Small intestine (tissue), 7 donors: ENCODE data around the gene TRIM46. TPM values are rescaled to one million over a fixed set of nuclear protein-coding genes. Genes with fewer than 3 reads are reported as not detected.
A peak's percentile ranks its signal among the peaks of the same experiment; 100 is the strongest.

Experiments used
- DNase-seq, 2 donors: peaks; one replicate each; pipeline versions ENCODE4 v3.0.0 to v3.0.0-alpha.2; 2013
- FAIRE-seq: peaks from 2 replicates; lab custom pipeline; 2012; peaks lifted over from hg19 to GRCh38; lab: Jason Lieb, UNC
- H3K27ac ChIP-seq, 3 donors: one replicate each; pipeline ENCODE4 v1.5.1; 2013; ENCODE audit warnings: low read length in 2 of 3, mild to moderate bottlenecking in 2 of 3, control low read depth in 1 of 3, inconsistent platforms in 1 of 3, low read depth in 1 of 3, moderate library complexity in 1 of 3
- H3K27me3 ChIP-seq, 3 donors: one replicate each; pipeline ENCODE4 v1.6.1; 2013; ENCODE audit warnings: low read length in 3 of 3, inconsistent platforms in 1 of 3; ENCODE audit not compliant: control insufficient read depth in 3 of 3, insufficient read depth in 3 of 3
- H3K36me3 ChIP-seq, 3 donors: one replicate each; pipeline ENCODE4 v1.6.1; 2013; ENCODE audit warnings: low read length in 3 of 3, inconsistent platforms in 1 of 3, low read depth in 1 of 3, mild to moderate bottlenecking in 1 of 3, moderate library complexity in 1 of 3; ENCODE audit not compliant: control insufficient read depth in 3 of 3, insufficient read depth in 2 of 3
- H3K4me1 ChIP-seq, 3 donors: one replicate each; pipeline ENCODE4 v1.6.1; 2013; ENCODE audit warnings: low read length in 2 of 3, inconsistent platforms in 1 of 3, low read depth in 1 of 3, mild to moderate bottlenecking in 1 of 3, moderate library complexity in 1 of 3; ENCODE audit not compliant: control insufficient read depth in 3 of 3, insufficient read depth in 2 of 3
- H3K4me3 ChIP-seq, 3 donors: one replicate each; pipeline ENCODE4 v1.5.1; 2013; ENCODE audit warnings: low read length in 3 of 3, control low read depth in 1 of 3, inconsistent platforms in 1 of 3, low read depth in 1 of 3, mild to moderate bottlenecking in 1 of 3, moderate library complexity in 1 of 3
- H3K9me3 ChIP-seq, 2 donors: one replicate each; pipeline ENCODE4 v1.6.1; 2013; ENCODE audit warnings: low read depth in 1 of 2, low read length in 1 of 2; ENCODE audit not compliant: control insufficient read depth in 2 of 2, insufficient read depth in 1 of 2
- WGBS, 3 donors: extraction: QIAGEN DNeasy Blood & Tissue Kit; methylation state at CpG; one replicate each; pipeline ENCODE4 v1.1.7; 2013; 5-methylcytosine and 5-hydroxymethylcytosine counted together
- polyA plus RNA-seq, 4 donors: library from polyadenylated mRNA; stranded (reverse) in 3 of 4; unstranded in 1 of 4; fragments of 200-250 nt in 3 of 4; fragments of 120-200 nt in 1 of 4; gene quantifications; one replicate each; pipeline versions ENCODE4 v1.2.1 to v1.2.3, GENCODE V29; 2013
- donor health status: healthy with polysubstance abuse.
- donor health status: control.
- donor health status: control.
- donor health status: Bipolar disorder and iron deficiency.
- donor health status: healthy.

Gene TRIM46
- polyA plus RNA-seq, 4 donors: 0.27 to 0.64 (median 0.57) TPM; not detected in 1

DNA sequence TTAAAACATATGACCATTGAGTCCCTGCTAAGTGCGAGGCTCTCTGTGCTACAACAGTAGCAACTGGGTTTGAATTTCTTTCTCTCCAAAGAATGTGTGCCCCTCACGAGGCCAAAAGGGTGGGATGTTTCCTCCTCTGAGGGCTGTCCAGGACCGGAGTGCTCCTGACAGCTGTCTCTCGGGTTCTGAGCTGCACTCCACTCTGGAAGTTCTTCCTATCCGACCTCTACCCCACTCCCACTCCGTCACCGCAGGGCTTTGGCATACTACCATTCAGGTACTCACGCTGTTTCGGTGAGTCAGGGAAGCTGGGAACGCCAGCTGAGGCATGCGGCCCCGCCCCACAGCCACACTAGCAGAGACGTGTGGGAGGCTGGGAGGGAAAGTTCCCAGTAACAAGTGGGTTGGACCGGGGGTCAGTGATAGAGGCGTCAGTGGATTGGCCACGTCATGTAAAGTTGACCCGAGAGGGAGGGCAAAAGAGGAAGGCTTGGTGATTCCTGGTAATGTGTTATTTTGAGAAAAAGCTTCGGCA, 38.7 kb upstream of the TRIM46 start:
- H3K4me3 ChIP-seq: peak overlapping the region; percentile 61 to 79 (median 67)
- H3K27ac ChIP-seq: peak overlapping the region; percentile 96 to 99 (median 98)
- peaks cover 4 to 55% (median 7%) of the 10 kb centered on the region in 3 donors for H3K4me1 ChIP-seq
- WGBS, 3 donors: 5 to 16% (median 10%) methylated on average over 18 of the region's 18 CpGs
- no peaks in the 10 kb centered on the region for H3K27me3 ChIP-seq
- FAIRE-seq (no peak), DNase-seq (peak; percentile 95 to 98)
- no peaks in the 10 kb centered on the region for H3K9me3 ChIP-seq
- peaks cover 0 to 67% (median 6%) of the 10 kb centered on the region in 3 donors for H3K36me3 ChIP-seq

DNA sequence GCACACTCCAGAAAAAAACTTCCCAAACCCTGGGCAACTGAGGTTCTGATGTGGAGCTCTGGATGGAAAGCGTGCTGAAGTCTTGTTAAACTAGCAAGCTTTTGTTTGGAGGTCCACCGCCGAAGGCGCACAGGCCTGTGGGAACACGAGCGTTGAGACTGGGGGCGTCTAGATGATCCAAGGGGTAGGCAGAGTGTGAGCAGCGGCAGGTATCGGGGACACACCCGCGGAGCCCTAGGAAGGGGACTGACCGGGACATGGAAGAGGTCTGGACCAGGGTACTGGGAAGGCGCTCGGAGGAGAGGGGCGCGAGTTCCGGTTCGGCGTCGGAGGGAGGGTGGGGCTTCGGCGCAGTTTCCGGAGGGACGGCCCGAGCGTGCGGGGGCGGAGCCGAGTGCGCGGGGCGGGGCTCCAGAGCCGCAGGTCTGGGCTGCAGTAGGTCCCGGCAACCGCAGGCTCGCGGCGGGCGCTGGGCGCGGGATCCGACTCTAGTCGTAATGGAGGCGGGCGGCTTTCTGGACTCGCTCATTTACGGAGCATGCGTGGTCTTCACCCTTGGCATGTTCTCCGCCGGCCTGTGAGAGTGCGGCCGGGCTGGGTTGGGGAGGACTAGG, 38.1 kb upstream of the TRIM46 start, which contains the start of gene SLC50A1:
TSS of gene SLC50A1 (plus strand) at position 438 of the 614 bp plus-strand sequence. CDS start at position 498, 60 bp downstream.
- no peaks in the 10 kb centered on the region for H3K27me3 ChIP-seq
- WGBS, 3 donors: 0 to 1% (median 1%) methylated on average over 42 to 52 of the region's 52 CpGs
- H3K4me3 ChIP-seq: peak within 1 kb of the TSS; percentile 61 to 79 (median 67)
- DNase-seq (peak; percentile 90 to 97), FAIRE-seq (no peak)
- H3K36me3 ChIP-seq: peaks cover 0 to 63% (median 6%) of the 10 kb centered on the region in 3 donors
- H3K9me3 ChIP-seq: no peaks in the 10 kb centered on the region
- peaks cover 4 to 53% (median 7%) of the 10 kb centered on the region in 3 donors for H3K4me1 ChIP-seq
- H3K27ac ChIP-seq: peak within 1 kb of the TSS; percentile 96 to 99 (median 98)

DNA sequence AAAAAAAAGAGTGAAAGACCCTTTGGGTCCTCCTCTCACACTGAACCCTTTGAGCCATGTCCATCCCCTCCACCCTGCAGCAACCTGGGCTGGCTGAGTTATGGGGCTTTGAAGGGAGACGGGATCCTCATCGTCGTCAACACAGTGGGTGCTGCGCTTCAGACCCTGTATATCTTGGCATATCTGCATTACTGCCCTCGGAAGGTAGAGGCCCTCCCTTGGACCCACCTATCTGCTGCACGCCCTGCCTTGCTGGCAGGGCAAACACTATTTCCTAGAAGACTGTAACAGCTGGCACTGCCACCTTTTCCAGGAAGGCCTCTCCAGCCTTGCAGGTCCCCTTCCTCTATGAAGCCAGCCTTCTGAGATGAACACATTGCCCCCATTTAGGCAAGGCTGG, 36.9 kb upstream of the TRIM46 start:
- DNase-seq (peak; percentile 42 to 65), FAIRE-seq (no peak)
- 15 to 23% (median 21%) methylated on average over 6 of the region's 6 CpGs for WGBS, 3 donors
- H3K4me3 ChIP-seq: peak overlapping the region; percentile 32 to 67 (median 61)
- peaks cover 0 to 55% (median 3%) of the 10 kb centered on the region in 3 donors for H3K36me3 ChIP-seq
- H3K27ac ChIP-seq: peak overlapping the region; percentile 81 to 99 (median 88)
- H3K4me1 ChIP-seq: peaks cover 4 to 45% (median 7%) of the 10 kb centered on the region in 3 donors
- H3K9me3 ChIP-seq: no peaks in the 10 kb centered on the region
- H3K27me3 ChIP-seq: no peaks in the 10 kb centered on the region

DNA sequence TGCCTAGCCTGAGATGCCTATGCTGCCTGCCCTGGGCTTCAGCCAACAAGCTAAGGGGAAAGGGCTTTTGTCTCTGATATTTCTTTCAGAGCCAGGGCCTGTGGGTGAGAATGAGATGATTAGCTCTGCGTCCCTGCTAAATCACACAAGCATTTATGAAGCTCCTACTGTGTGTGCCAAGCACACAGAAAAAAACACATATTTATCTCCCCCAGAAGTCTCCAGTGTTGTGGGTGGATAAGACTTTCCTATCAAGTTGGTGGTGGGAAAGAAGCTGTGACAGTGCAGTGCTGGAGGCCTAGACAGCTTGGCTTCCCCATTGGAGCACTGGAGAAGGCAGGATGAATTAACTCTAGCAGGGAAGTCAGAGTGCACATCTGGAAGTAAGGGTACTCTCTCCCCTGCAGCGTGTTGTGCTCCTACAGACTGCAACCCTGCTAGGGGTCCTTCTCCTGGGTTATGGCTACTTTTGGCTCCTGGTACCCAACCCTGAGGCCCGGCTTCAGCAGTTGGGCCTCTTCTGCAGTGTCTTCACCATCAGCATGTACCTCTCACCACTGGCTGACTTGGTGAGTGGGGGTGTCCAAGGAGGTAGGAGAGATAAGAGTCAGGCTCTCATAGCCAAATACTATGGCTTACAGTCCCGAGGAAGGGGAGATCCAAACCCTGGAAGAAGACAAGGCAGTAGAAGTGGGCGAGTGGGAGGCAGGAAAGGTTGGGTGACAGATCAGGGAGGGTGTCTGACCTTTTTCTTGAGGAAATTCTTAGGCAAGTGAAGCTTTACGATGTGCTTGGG, 36.3 kb upstream of the TRIM46 start:
- no peaks in the 10 kb centered on the region for H3K9me3 ChIP-seq
- no peak for FAIRE-seq
- peaks cover 4 to 42% (median 7%) of the 10 kb centered on the region in 3 donors for H3K4me1 ChIP-seq
- peak overlapping the region; percentile 81 to 99 (median 88) for H3K27ac ChIP-seq
- peak in 1 of 2 donors; percentile 4 for DNase-seq
- H3K36me3 ChIP-seq: peaks cover 0 to 49% (median 3%) of the 10 kb centered on the region in 3 donors
- no peaks in the 10 kb centered on the region for H3K27me3 ChIP-seq
- 76 to 86% (median 85%) methylated on average over 6 of the region's 6 CpGs for WGBS, 3 donors
- peak overlapping the region in 2 of 3 donors; percentile 61 to 67 for H3K4me3 ChIP-seq

DNA sequence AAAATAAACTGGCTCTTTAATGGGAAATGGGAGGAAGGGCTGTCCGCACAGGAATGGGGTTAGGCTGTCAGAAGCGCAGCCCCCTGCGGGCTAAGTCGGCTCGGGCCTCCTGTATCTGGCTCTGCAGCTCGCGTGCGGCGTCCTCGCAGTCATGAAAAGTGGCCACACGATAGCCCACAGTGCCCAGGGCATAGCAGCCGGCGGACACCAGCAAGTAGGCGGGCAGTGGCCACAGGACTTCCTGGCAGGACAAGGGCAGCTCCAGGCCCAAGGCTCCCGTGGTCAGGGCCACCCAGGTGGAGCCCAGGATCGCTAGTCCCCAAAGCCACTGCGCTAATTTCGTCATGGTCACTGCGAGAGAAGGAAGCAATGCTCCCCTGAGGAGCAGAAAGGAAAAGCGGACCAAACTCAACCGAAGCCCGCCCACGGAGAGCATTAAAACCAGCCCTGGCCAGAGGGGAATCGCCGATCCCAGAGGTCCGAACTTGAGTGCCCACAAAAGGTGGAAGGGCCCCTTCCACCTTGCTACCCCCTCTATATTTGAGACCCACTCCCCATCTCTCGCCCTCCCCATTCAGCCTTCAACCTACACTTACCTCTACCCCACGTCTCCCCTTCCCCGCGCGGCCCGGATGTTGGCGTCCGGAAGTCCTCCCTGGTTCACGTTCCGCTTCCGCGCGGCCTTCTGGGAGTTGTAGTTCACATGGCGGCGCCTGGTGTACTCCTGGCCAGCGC, 33.6 kb upstream of the TRIM46 start, which contains the start of gene DPM3:
TSS of gene DPM3 (minus strand) at position 637 of the 735 bp plus-strand sequence. CDS start at position 346, 291 bp downstream.
- DNase-seq: peak; percentile 87 to 94
- Histone ChIP-seq H3K4me1 (peaks cover 4 to 21% (median 7%) of the 10 kb centered on the region in 3 donors), H3K27ac (peak within 1 kb of the TSS; percentile 83 to 96 (median 90)), H3K4me3 (peak within 1 kb of the TSS; percentile 52 to 79 (median 73)), H3K27me3 (no peaks in the 10 kb centered on the region), H3K9me3 (no peaks in the 10 kb centered on the region), H3K36me3 (peaks cover 0 to 23% (median 0%) of the 10 kb centered on the region in 3 donors)
- no peak for FAIRE-seq
- WGBS, 3 donors: 0% methylated on average over 41 to 42 of the region's 42 CpGs

DNA sequence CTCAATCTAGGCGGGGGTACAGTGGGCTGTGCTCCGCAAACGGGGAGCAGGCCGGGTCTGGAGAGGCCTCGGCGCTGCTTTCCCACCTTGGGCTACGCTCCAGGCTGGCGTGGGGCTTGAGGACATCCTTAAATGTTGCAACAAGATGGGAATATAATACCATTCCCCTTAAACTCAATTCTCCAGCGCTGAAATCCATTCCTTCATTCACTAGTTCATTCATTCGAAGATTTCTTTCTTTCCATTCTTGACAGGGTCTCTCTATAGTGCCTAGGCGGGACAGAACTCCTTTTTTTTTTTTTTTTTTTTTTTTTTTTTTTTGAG, 33.1 kb upstream of the TRIM46 start:
- DNase-seq (no peak), FAIRE-seq (no peak)
- Histone ChIP-seq H3K27me3 (no peaks in the 10 kb centered on the region), H3K4me3 (peak overlapping the region in 2 of 3 donors; percentile 52 to 73), H3K4me1 (peaks cover 4 to 20% (median 7%) of the 10 kb centered on the region in 3 donors), H3K36me3 (peaks cover 0 to 22% (median 0%) of the 10 kb centered on the region in 3 donors), H3K9me3 (no peaks in the 10 kb centered on the region), H3K27ac (peak overlapping the region in 1 of 3 donors; percentile 96)
- WGBS, 3 donors: 3 to 7% (median 3%) methylated on average over 11 of the region's 11 CpGs

DNA sequence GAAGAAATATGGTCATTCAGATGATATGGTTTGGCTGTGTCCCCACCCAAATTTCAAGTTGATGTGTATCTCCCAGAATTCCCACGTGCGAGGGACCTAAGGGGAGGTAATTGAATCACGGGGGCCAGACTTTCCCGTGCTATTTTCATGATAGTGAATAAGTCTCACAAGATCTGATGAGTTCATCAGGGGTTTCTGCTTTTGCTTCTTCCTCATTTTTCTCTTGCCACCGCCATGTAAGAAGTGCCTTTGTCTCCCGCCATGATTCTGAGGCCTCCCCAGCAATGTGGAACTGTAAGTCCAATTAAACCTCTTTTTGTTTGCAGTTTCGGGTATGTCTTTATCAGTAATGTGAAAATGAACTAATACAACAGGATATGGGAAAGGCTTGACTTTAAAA, 31.9 kb upstream of the TRIM46 start:
- H3K4me3 ChIP-seq: no peak overlapping the region
- no peak for FAIRE-seq
- H3K27ac ChIP-seq: no peak overlapping the region

More for the DNA sequence above, 31.9 kb upstream of the TRIM46 start:
- no peaks in the 10 kb centered on the region for H3K9me3 ChIP-seq
- 78 to 84% (median 81%) methylated on average over 7 of the region's 7 CpGs for WGBS, 3 donors
- no peak for DNase-seq
- no peaks in the 10 kb centered on the region for H3K27me3 ChIP-seq
- H3K36me3 ChIP-seq: peaks cover 0 to 21% (median 0%) of the 10 kb centered on the region in 3 donors
- H3K4me1 ChIP-seq: peaks cover 3 to 18% (median 6%) of the 10 kb centered on the region in 3 donors
